HG02571 (cell line): ENCODE data around the gene KLC3.
"Not testable (repeated sequence)": the region's sequence is repeated elsewhere in the genome, so short reads cannot be mapped to it uniquely, and the experiment has no call there.

ENCODE experiments used
- ATAC-seq: cut with Tn5 transposase; IDR thresholded peaks from one replicate; pipeline ENCODE4 v1.9.1; 2021; ENCODE audit warnings: mild to moderate bottlenecking, moderate library complexity; ENCODE audit not compliant: unreplicated experiment

The KLC3 gene

DNA sequence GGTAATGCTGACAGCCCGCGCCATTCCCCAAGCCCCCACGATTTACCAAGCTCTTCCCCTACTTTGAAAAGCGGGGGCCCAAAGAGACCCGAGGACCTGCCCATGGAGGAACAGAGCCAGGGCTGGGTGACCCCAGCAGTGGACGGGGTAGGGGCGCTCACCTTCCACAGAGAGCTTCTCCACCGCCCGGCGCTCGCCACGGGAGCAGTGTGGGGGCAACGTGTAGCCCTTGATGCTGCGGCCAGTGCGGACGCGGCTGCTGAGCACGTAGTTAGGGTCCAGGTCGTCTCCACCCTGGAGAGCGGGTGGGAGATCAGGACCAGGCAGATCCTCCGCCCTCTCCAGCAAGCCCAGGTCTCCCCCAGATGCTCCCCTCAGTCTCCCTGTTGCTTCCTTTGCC lies 25.2 kb upstream of the KLC3 start:
- no peak for ATAC-seq

DNA sequence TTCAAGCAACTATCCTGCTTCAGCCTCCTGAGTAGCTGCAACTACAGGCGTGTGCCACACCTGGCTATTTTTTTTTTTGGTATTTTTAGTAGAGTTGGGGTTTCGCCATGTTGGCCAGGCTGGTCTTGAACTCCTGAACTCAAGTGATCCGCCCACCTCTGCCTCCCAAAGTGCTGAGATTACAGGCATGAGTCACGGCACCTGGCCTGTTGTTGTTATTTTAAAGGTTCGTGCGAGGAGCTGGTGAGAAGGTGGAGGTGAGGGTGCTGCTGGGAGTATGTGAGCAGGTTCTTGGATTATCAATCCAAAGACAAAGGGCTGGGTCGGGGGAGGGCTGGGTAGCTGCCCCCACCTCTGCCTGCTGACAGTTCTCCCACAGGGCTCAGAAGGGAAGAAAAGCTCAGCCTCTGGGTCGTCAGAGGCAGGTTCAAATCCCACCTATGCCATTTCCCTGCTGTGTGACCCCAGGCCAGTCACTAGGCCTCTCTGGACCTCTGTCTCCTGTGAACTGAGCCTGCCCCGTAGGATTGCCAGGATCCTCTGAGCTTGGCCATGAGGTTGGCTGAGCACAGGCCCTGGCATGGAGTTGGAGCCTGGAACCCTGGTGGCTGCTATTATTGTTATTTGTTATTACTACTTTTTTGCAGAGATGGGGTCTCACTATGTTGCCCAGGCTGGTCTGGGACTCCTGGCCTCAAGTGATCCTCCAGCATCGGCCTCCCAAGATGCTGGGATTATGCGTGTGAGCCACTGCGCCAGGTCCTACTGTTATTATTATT lies 19.4 kb upstream of the KLC3 start:
- ATAC-seq = no peak

DNA sequence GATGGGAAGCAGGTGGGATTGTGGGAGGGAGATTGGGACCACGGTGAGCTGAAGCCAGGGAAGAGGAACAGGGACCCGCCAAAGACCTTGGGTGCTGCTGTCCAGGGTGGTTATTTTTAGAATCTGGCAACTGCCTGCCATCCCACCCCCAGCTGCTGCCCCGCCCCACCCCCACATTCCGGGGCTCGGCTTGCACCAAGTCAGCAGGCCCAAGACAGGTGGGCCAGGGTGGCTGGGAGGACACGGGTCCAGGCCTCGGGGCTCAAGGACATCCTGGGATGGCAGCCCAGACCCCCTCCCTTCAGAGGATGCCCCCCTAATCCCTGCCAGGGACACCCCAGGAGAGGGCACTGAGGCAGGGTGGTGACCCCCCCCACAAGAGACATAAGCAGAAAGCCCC lies 18.7 kb upstream of the KLC3 start:
- no peak for ATAC-seq

DNA sequence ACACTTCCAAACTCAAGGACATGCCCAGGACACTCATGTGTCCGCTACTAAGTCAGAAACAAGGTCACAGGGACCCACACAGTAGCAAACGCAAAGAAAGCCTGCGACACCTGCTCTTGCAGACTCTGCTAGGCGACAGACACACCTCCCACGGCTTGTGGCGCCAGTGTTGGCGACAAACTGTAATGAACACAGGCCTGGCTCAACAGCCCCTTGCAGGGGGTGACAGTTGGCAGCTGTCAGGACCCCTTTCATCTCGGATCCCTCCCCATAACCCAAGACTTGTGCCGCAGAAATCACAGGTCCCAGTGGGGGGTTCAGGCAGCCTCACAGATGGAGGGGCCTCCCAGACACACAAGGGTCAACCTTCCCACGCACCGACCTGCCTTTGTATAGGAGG lies 18.2 kb upstream of the KLC3 start:
- ATAC-seq = no peak

DNA sequence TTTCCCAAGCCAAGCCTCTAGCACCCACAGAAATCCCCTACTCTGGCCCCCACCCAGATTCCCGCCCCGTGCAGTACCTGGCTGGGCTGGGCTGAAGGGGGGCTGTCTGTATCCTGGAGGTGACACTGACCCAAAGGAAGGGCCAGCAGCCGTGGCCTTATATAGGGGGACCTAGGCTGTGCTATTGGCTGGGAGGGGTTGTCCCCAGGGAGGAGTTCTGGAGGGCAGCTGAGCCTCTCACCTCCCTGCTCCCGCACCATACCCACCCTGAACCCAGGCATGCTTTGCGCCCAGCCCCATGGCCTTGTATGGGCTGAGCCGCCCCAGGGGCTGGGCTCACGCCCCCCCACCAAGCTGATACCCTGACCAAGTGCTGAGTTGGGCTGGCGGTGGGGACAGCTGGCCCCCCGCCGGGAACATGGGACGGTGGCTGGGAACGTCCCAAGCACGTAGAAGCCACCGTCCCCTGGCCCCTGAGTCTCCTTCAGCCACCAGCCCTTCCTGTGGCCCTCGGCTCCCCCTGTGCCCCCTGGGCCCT lies 17.7 kb upstream of the KLC3 start, which contains the start of gene CKM:
TSS of gene CKM (minus strand) at position 132 of the 538 bp plus-strand sequence. CDS start 3,162 bp downstream, outside the sequence.
- no peak for ATAC-seq

DNA sequence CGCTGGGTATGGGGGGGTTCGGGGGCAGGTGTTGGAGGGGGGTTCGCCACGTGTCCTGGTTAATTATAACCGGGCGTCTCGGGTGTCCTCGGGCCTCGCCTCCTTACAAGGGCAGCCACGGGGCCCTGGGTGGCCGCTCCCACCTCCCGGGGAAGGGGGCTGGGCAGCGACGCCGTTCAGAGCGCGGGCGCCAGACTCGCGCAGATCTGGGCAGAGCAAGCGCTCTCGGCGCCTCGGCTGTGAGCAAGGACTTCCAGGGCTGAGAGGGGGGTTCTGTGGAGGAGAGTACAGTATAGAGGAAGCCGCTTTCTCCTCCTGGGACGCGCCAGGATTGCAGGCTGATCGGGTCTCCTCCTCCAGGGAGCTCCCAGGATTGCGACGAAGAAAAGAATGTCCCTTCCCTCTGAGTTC lies 16.9 kb upstream of the KLC3 start:
- ATAC-seq = no peak

DNA sequence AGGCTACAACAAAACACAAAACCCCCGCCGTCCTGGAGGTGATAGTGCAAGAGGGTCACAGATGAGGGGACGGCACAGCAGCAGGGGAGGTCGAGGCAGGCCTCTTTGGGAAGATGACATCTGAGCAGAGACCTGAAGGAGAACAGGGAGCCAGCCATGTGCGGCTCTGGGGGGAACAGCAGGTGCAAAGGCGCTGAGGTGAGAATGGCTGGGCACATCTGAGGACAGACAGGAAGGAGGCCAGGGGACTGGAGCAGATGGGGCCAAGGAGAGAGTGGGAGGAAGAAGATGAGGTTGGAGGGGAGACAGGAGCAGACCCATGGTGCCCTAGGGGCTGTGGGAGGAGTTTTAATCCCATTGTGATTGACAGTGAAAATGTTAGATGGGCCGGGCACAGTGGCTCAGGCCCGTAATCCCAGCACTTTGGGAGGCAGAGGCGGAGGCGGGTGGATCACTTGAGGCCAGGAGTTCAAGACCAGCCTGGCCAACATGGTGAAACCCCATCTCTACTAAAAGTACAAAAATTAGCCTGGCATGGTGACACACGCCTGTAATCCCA lies 16.1 kb upstream of the KLC3 start:
- ATAC-seq = no peak

DNA sequence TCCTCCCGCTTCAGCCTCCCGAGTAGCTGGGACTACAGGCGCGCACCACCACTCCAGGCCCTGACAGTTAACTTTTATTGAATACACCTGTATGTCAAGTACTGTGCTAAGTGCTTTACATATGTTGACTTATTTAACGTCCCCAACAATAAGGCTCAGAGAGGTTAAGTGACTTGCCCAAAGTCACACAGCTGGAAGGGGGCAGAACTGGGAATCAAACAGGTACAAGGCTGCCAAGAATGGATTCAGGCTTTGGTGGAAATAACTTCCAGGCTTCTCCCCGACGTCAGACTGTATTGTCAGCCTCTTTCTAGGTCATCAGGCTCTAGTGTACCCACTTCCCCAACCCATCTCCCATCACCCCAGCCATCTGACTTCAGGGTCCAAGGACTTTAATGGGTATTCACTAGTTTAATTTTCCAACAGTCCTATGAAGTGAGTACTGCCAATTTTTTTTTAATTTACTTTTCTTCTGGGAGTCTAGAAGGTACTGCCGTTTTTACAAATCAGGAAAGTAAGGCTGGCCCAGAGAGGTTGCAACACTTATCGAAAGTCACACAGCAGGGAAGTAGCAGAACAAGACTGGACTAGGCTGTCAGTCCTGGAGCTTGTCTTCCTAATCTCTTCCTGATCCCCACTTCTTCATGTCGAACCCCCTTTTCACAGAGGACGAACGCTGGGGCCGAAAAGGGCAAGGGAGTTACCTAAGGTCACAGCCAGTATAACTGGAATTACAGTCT lies 13.0 kb upstream of the KLC3 start:
- ATAC-seq = no peak

DNA sequence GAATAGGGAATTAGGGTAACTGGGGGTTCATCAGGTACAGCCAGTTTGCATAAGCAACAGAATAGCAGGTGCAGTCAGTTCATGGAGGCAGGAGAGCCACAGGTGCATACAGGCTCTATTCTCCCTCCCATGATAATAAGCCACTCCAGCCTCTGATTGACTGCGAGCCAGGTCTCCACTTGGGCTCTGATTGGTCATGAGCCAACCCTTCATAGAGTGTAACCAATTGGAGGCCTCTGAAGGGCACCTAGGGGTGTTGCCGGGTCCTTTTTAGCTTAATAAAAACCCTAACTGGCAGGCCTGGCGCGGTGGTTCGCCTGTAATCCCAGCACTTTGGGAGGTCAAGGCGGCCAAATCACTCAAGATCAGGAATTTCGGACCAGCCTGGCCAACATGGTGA lies 9.1 kb upstream of the KLC3 start:
- ATAC-seq = no peak

DNA sequence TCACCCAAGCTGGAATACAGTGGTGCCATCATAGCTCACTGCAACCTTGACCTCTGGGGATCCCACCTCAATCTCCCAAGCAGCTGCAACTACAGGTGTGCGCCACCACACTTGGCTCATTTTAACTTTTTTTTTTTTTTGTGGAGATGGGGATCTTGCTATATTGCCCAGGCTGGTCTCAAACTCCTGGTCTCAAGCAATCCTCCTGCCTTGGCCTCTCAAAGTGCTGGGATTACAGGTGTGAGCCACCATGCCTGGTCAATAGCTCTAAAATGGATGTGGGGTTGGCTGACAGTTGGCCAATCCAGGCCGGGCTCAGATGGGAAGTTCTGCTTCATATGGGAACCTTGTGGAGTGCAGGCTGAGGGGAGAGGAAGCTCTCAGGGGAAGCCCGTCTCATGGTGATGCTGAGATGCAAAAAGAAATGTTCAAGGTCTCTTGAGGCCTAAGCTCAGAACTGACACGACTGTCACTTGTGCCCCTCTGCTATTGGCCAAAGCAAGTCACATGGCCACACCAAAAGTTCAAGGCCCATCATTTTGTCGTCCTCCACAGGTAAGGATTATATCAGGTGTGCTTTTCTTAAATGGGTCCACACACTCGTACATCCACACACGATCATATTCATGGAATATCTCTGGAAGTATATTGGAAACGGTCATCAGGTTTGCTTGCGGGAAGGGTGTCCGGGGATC lies 6.8 kb upstream of the KLC3 start:
- ATAC-seq = no peak

DNA sequence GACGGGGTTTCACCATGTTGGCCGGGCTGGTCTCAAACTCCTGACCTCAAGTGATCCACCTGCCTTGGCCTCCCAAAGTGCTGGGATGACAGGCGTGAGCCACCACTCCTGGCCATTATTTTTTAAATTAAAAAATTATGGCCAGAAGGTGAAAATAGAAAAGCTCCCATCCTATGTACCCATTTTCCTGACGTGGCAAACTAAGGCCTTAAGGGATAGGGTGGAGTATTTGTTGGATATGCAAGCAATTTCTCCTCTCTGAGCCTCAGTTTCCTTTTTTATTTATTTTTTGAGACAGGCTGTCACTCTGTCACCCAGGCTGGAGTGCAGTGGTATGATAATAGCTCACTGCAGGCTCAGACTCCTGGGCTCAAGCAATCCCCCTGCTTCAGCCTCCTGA lies 5.7 kb upstream of the KLC3 start:
- ATAC-seq = not testable (repeated sequence)

DNA sequence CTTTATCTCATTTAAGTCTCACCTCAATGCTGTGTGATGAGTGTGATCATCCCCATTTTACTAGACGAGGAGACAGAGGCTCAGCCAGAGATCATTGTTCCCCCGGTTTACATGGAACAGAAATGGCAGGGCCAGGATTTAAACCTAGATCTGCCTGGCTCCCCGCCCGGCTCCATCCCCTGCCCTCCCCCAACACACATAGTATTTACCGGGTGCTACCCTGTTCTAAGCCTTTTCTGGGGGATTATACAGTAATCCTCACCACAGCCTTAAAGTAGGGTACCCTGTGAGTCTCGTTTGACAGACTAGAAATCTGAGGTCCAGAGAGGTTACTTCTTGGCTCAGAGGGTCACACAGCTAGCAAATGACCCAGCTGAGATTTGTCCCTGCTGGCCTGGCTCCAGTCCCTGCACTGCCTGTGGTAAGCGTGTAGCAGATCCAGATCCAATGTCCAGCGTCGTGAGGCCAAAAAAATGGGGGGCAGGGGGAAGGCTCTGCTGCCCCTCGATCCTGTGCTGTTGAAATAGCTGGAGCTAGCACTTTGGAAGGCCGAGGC lies 3.8 kb upstream of the KLC3 start:
- no peak for ATAC-seq

DNA sequence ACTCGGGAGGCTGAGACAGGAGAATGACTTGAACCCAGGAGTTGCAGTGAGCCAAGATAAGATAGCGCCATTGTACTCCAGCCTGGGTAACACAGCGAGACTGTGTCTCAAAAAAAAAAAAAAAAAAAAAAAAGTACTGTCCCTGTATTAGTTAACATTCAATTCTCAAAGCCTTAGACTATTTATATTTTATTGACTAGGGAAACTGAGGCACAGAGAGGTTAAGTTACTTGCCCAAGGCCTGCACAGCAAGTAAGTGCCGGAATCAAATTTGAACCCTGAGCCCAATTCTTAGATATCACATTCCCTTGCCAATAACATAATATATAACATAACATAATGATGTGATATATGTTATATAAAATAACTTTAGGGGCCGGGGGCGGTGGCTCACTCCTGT lies 921 bp upstream of the KLC3 start:
- ATAC-seq = no peak

DNA sequence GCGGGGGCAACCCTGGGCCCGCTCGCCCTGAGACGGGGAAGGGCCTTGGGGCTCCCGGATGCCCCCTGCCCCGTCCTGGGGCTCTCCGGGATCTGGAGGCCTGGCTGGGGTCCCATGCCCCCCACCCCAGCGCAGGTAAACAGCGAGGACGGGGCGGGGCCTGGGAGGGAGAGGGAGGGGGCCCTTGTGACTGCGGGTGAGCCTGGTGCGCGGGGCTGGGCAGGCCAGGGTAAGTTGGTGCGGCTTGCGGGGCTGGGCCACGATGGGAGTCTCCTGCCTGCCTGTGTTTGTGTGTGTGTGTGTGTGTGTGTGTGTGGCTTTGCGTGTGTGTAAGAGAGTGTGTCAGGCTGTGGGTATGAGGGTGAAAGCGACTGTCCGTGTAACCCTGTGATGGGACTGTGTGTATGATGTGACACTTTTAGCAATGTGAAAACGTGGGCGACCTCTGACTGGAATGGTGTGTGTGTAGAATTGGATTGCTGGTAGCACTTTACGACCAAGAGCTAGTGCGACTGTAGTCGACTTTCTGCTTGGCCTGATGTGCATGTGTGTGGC lies 426 bp downstream of the KLC3 start:
- no peak for ATAC-seq

DNA sequence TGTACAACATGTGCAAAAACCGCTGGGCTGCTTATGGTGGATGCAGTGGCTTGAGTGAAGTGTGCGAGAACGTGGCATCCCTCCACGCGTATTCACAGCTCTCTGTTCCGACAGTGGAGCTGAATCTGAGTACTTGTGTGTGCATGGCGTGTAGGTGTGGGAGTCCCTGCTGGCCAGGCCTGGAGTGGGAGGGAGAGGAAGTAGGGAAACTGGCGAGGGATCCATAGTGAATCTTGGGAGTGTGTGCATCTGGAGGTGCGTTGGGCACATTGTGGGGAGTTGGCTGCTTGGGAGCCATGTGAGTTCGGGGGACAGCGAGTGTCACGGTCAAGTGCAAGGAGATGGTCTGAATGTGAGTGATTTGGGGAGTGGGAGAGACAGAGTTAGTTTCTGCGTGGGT lies 2.4 kb downstream of the KLC3 start:
- no peak for ATAC-seq

DNA sequence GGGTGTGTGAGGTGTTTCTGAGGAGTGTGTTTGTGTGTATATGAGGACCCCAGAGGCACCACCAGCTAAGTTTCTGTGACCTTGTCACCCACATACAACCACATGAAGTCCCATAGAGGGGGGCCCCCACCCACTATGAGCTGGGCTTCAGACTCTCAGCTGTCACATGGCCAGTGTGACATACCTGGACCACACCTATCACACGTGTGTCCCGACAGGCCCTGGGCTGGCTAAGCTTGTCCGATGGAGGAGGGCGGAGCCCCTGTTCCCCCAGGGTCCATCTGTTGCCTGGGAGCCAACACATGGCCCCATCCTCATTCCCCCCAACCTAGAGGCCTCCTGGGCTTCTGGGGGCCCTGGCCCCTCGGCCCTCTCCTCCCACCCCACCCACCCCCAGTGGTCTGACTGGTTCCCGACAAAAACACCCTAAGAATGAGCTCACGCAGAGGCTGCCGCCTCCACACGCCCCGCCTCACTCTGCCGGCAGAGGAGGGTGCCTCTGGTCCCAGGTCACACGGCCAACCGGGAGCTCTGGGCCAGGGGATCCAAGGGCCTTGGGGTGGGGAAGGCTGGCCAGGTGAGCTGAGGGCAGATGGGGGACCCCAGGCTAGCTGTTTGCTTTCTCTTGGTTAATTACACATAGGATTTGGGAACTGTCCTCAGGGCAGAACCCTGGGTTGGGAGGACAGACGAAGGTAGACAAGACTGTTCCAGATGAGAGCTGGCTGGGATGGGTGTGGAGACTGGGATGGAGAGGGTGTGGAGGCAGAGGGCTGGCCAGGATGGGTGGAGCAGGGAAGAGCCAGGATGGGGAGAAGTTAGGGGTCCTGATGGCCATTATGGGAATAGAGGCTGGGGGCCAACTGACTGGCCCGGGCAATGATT lies 4.3 kb downstream of the KLC3 start:
- ATAC-seq = no peak

DNA sequence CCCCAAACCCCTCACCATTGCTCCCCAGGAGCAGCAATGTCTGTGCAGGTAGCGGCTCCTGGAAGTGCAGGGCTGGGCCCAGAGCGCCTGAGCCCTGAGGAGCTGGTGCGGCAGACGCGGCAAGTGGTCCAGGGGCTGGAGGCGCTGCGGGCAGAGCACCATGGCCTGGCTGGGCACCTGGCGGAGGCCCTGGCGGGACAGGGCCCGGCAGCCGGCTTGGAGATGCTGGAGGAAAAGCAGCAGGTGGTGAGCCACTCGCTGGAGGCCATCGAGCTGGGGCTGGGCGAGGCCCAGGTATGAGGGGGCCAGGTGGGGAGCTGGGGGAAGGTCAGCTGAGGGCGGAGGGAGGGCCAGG lies 4.9 kb downstream of the KLC3 start:
- no peak for ATAC-seq

DNA sequence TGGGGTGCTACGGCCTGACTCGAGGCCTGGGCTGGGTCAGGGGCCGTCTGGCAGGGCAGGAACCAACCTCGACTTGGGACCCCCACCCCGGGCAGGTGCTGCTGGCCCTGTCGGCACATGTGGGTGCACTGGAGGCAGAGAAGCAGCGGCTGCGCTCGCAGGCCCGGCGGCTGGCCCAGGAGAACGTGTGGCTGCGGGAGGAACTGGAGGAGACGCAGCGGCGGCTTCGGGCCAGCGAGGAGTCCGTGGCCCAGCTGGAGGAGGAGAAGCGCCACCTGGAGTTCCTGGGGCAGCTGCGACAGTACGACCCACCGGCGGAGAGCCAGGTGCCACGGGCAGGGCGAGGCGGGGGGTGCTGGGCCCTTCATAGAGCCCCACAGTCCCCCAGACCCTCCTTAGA lies 5.9 kb downstream of the KLC3 start:
- no peak for ATAC-seq

DNA sequence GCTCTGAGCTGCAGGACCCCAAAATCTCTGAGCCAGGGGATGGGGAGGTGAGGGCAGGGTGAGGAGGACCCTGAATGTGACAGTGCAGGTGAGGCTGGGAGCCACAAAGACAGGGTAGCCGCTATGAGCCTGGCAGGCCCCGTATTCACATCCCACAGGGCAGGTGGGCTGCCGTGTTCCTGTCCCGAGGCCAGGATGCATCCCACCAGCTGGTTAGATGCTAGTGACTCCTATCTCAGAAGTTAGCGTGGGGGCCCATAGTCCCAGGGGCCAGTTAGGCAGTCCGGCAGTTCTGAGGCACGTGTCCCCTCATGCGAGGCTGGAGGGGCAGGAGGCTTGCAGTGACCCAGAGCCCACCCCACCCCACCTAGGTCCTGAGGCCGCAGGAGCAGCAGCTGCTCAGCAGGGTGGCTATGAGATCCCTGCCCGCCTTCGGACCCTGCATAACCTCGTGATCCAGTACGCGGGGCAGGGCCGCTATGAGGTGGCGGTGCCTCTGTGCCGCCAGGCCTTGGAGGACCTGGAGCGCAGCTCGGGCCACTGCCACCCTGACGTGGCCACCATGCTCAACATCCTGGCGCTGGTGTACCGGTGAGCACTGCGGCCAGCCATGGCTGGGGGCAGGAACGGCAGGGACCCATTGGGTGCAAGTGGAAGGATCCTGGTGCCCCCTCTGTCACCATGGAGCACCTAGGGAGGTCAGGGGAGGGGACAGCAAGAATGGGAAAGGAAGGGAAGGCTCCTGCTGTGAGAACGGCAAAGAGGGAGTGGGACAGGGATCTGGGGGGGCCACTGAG lies 7.2 kb downstream of the KLC3 start:
- no peak for ATAC-seq
